Pancreas (tissue), 10 donors: ENCODE data around the gene SMU1. TPM values are rescaled to one million over a fixed set of nuclear protein-coding genes. Genes with fewer than 3 reads are reported as not detected.

Source experiments
- ATAC-seq, 4 donors: fragments of 200-7000 bp; cut with Tn5 transposase; one replicate each; pipeline versions ENCODE4 v1.8.0 to v1.9.1; 2020; ENCODE audit warnings: mild to moderate bottlenecking in 4 of 4, moderate library complexity in 4 of 4
- DNase-seq, 6 donors: peaks; one replicate each; pipeline ENCODE4 v3.0.0-alpha.2; 2020
- FAIRE-seq: peaks from 2 replicates; lab custom pipeline; 2012; peaks lifted over from hg19 to GRCh38; lab: Jason Lieb, UNC
- H3K27ac ChIP-seq, 4 donors: fragments of 200-600 bp; sonication (generic); 1 replicate in 3 of 4; 2 replicates in 1 of 4; pipeline versions ENCODE4 v1.5.0 to v1.8.0; 2020
- H3K27me3 ChIP-seq, 4 donors: fragments of 200-600 bp; one replicate each; pipeline ENCODE4 v1.8.0; 2021
- H3K36me3 ChIP-seq, 3 donors: fragments of 200-600 bp; sonication (generic) in 1 of 3; one replicate each; pipeline versions ENCODE4 v1.5.0 to v1.8.0; 2020 to 2021
- H3K4me1 ChIP-seq, 3 donors: fragments of 200-600 bp; one replicate each; pipeline ENCODE4 v1.8.0; 2021
- H3K4me3 ChIP-seq, 4 donors: fragments of 200-600 bp; sonication (generic) in 2 of 4; one replicate each; pipeline versions ENCODE4 v1.5.0 to v1.8.0; 2020 to 2021
- H3K9me3 ChIP-seq, 4 donors: fragments of 200-600 bp; one replicate each; pipeline ENCODE4 v1.8.0; 2021
- WGBS, 2 donors: extraction: QIAGEN DNeasy Blood & Tissue Kit; methylation state at CpG; one replicate each; pipeline ENCODE4 v1.1.7; 2013; 5-methylcytosine and 5-hydroxymethylcytosine counted together
- intact Hi-C, 3 donors: fragments of 100-400 bp; cut with DNase I; formaldehyde crosslinking; loops; one replicate each; pipeline versions ENCODE4 v1.11.1 to v1.14.2; 2022
- polyA plus RNA-seq, 2 donors: library from polyadenylated mRNA; stranded (reverse); fragments of 200-250 nt; gene quantifications; one replicate each; pipeline ENCODE4 v1.2.3, GENCODE V29; 2013
- total RNA-seq, 6 donors: library from RNA; stranded (reverse); fragmentation: NEBNext Ultra II Directional in 4 of 6; extraction: Animal tissue kit (Norgen Biotek cat#: 25700) in 4 of 6; gene quantifications; one replicate each; pipeline versions ENCODE4 v1.2.1 to v1.2.4, GENCODE V29; 2021 to 2023
- TF ChIP-seq, protein P1 (sequence below), 4 donors: fragments of 200-600 bp; sonication (generic) in 3 of 4; IDR thresholded peaks; one replicate each; pipeline versions ENCODE4 v1.5.0 to v1.8.0; 2021; ENCODE audit warnings: antibody characterized with exemption in 4 of 4
- donor health status: healthy with polysubstance abuse.
- donor health status: DM: no; HTN: no; CAD: no; lungs with moderate emphysema.
- donor health status: DM: no; HTN: no; CAD: no.
- donor health status: control.
- donor health status: control.
- donor health status: Bipolar disorder and iron deficiency.
- donor health status: DM: yes; HTN: yes; CAD: no.
- donor health status: DM: no; HTN: no; CAD: no.
- donor health status: DM: no; HTN: no; CAD: no.
- donor health status: DM: yes; HTN: yes; CAD: no.

Gene SMU1
- total and polyA plus RNA-seq, 8 donors = 3.5 to 10.3 (median 6.6) TPM

DNA sequence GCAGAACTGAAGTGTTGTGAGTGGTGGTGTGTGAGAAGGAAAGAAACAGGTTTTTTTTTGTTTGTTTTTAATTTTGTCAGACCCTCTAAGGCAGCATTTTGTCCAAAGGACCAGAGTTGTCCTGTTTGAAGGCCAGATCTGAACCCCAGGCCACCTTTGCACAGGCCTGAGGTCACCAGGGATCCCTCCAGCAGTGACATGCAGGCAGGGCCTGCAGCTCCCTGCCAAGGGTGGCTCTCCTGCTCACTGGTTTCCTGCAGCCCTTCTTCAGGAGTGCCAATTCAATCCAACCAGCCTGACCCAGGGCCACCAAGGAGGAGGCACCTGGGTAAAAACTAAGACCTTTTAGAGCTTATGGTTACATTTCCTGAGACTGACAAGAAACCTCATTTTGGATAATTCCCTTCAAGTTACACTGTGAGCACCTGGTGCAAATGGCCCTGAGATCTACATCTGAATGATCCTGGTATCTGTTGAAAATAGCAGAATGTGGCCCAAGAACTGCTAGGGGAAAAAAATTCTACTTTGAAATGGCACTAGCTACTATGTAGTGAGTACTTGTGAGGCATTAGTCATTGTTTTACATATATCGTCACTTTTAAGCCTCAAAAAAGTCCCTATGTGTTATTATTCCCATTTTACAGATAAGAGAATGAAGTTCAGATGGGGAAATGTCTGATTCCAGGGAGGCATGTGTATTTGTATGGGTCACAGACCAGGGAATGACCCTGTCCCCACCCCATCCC lies 33.5 kb upstream of the SMU1 start:
- no peak overlapping the region for H3K27ac ChIP-seq
- peaks cover 0 to 37% (median 2%) of the 10 kb centered on the region in 3 donors for H3K36me3 ChIP-seq
- ATAC-seq (no peak), FAIRE-seq (no peak), DNase-seq (no peak)
- H3K4me3 ChIP-seq = no peak overlapping the region
- peaks cover 0 to 9% (median 0%) of the 10 kb centered on the region in 3 donors for H3K4me1 ChIP-seq
- no peaks in the 10 kb centered on the region for H3K27me3 ChIP-seq
- intact Hi-C loops = no loop called here
- 92% methylated on average over 1 of the region's 1 CpG for WGBS, 2 donors
- no peaks in the 10 kb centered on the region for H3K9me3 ChIP-seq
- TF ChIP-seq, protein P1, sequence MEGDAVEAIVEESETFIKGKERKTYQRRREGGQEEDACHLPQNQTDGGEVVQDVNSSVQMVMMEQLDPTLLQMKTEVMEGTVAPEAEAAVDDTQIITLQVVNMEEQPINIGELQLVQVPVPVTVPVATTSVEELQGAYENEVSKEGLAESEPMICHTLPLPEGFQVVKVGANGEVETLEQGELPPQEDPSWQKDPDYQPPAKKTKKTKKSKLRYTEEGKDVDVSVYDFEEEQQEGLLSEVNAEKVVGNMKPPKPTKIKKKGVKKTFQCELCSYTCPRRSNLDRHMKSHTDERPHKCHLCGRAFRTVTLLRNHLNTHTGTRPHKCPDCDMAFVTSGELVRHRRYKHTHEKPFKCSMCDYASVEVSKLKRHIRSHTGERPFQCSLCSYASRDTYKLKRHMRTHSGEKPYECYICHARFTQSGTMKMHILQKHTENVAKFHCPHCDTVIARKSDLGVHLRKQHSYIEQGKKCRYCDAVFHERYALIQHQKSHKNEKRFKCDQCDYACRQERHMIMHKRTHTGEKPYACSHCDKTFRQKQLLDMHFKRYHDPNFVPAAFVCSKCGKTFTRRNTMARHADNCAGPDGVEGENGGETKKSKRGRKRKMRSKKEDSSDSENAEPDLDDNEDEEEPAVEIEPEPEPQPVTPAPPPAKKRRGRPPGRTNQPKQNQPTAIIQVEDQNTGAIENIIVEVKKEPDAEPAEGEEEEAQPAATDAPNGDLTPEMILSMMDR (IDR thresholded peaks at IDR 0.05) = no peak

DNA sequence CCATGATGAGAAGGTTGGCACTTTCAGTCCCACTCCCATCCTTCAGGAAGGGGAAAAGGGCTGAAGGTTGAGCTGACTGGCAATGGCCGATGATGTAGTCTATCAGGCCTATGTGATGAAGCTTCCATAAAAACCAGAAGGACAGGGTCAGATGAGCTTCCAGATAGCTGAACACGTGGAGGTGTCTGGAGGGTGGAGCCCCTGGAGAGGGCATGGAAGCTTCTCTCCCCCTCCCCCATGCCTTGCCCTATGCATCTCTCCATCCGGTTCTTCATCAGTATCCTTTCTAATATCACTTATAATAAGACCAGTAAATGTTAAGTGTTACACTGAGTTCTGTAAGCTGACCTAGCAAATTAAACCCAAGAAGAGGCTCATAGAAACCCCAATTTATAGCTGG lies 32.6 kb upstream of the SMU1 start:
- WGBS, 2 donors = 75 to 77% methylated on average over 3 of the region's 3 CpGs
- Histone ChIP-seq H3K27ac (no peak overlapping the region), H3K4me3 (no peak overlapping the region), H3K4me1 (peaks cover 0 to 9% (median 0%) of the 10 kb centered on the region in 3 donors), H3K36me3 (peaks cover 0 to 28% (median 2%) of the 10 kb centered on the region in 3 donors), H3K9me3 (no peaks in the 10 kb centered on the region), H3K27me3 (no peaks in the 10 kb centered on the region)
- TF ChIP-seq, protein P1 (IDR thresholded peaks at IDR 0.05) = no peak
- FAIRE-seq = no peak
- intact Hi-C loops = no loop called here
- DNase-seq = no peak
- ATAC-seq = no peak

DNA sequence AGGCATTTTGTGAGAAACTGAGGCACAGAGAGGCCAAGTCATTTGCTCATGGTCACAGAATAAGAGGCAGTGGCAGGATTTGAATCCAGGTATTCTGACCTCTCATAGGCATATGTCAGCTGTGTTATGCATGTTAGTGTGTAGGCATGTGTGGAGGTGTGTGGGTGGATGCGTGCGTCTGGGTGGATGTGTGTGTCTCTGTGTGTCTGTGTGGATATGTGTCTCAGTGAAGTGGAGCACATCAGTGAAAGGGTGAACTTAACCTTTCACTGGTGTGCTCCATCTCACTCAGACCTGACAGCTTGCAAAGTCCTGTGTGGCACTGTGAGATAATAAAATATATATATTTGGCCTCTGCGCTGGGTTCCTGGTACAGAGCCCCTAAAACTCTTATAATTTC lies 32.0 kb upstream of the SMU1 start:
- TF ChIP-seq, protein P1 (IDR thresholded peaks at IDR 0.05) = no peak
- DNase-seq (no peak), FAIRE-seq (no peak), ATAC-seq (no peak)
- no peaks in the 10 kb centered on the region for H3K27me3 ChIP-seq
- WGBS, 2 donors = 97 to 99% methylated on average over 3 of the region's 3 CpGs
- no peak overlapping the region for H3K4me3 ChIP-seq
- H3K36me3 ChIP-seq = peaks cover 0 to 21% (median 2%) of the 10 kb centered on the region in 3 donors
- H3K27ac ChIP-seq = no peak overlapping the region
- H3K9me3 ChIP-seq = no peaks in the 10 kb centered on the region
- intact Hi-C loops = no loop called here
- H3K4me1 ChIP-seq = peaks cover 0 to 9% (median 0%) of the 10 kb centered on the region in 3 donors

DNA sequence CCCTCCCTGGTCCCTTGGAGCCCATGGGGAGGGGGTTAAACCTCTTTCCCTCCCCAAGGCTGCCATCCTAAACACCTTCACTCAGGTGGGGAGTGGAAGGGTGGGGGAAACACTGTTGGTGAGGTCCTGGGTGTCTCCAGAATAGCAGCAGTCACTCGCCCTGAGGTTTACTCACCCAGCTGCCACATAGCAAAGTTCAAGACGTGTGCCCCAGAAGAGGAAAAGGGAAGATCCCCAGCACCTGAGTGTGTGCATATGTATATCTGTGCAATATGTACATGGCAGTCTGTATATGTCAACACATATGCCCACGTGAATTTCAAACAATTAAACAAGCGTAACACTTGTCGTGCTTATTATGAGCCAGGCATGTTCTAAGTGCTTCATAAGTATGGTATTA lies 31.3 kb upstream of the SMU1 start:
- ATAC-seq (no peak), FAIRE-seq (no peak), DNase-seq (no peak)
- peaks cover 0 to 14% (median 2%) of the 10 kb centered on the region in 3 donors for H3K36me3 ChIP-seq
- no peaks in the 10 kb centered on the region for H3K27me3 ChIP-seq
- TF ChIP-seq, protein P1 (IDR thresholded peaks at IDR 0.05) = no peak
- intact Hi-C loops = no loop called here
- peaks cover 0 to 9% (median 0%) of the 10 kb centered on the region in 3 donors for H3K4me1 ChIP-seq
- peak overlapping the region in 1 of 4 donors; percentile 44 for H3K27ac ChIP-seq
- no peak overlapping the region for H3K4me3 ChIP-seq
- WGBS, 2 donors = 65 to 75% methylated on average over 5 of the region's 5 CpGs
- no peaks in the 10 kb centered on the region for H3K9me3 ChIP-seq
